Astrocyte (in vitro differentiated cells and primary cell): ENCODE measurements around the gene TLCD5. TPM values are rescaled to one million over a fixed set of nuclear protein-coding genes. Genes with fewer than 3 reads are reported as not detected.

Experiments
- DNase-seq: peaks from one replicate; pipeline ENCODE4 v3.0.0-alpha.2; 2010; ENCODE audit warnings: low read depth
- FAIRE-seq: peaks from 2 replicates; lab custom pipeline; 2011; peaks lifted over from hg19 to GRCh38; lab: Jason Lieb, UNC
- H2AFZ ChIP-seq: 2 replicates; pipeline ENCODE4 v1.6.0; 2012; ENCODE audit warnings: low read depth, low read length, inconsistent platforms
- H3K27ac ChIP-seq: 2 replicates; pipeline ENCODE4 v1.5.1; 2011; ENCODE audit warnings: low read depth, low read length, inconsistent platforms
- H3K27me3 ChIP-seq: 2 replicates; pipeline ENCODE4 v1.6.0; 2011; ENCODE audit warnings: low read length, inconsistent platforms; ENCODE audit not compliant: insufficient read depth
- H3K36me3 ChIP-seq: 2 replicates; pipeline ENCODE4 v1.5.1; 2011; ENCODE audit warnings: low read length, inconsistent platforms; ENCODE audit not compliant: insufficient read depth
- H3K4me1 ChIP-seq: 2 replicates; pipeline ENCODE4 v1.5.1; 2011; ENCODE audit warnings: low read length, inconsistent platforms; ENCODE audit not compliant: insufficient read depth
- H3K4me2 ChIP-seq: 2 replicates; pipeline ENCODE4 v1.6.0; 2012; ENCODE audit warnings: low read length, inconsistent platforms
- H3K4me3 ChIP-seq: 2 replicates; pipeline ENCODE4 v1.5.1; 2011; ENCODE audit warnings: low read depth, mild to moderate bottlenecking, low read length, inconsistent platforms; ENCODE audit not compliant: insufficient read depth
- H3K79me2 ChIP-seq: 2 replicates; pipeline ENCODE4 v1.6.0; 2012; ENCODE audit warnings: mild to moderate bottlenecking, low read length, inconsistent platforms; ENCODE audit not compliant: insufficient read depth
- H3K9ac ChIP-seq: 2 replicates; pipeline ENCODE4 v1.6.0; 2012; ENCODE audit warnings: mild to moderate bottlenecking, low read length, inconsistent platforms
- H3K9me3 ChIP-seq: 2 replicates; pipeline ENCODE4 v1.5.1; 2012; ENCODE audit warnings: low read depth, mild to moderate bottlenecking, low read length, inconsistent platforms; ENCODE audit not compliant: insufficient read depth
- H4K20me1 ChIP-seq: 2 replicates; pipeline ENCODE4 v1.6.0; 2012; ENCODE audit warnings: low read length, inconsistent platforms; ENCODE audit not compliant: insufficient read depth
- H3K27ac Mint-ChIP-seq: one replicate; pipeline ENCODE4 v1.8.0; 2021; ENCODE audit warnings: mild to moderate bottlenecking, mixed read lengths; ENCODE audit not compliant: unreplicated experiment
- H3K27me3 Mint-ChIP-seq: one replicate; pipeline ENCODE4 v1.8.0; 2021; ENCODE audit warnings: low read depth, mixed read lengths; ENCODE audit not compliant: unreplicated experiment
- H3K36me3 Mint-ChIP-seq: one replicate; pipeline ENCODE4 v1.8.0; 2021; ENCODE audit warnings: low read depth, mixed read lengths; ENCODE audit not compliant: unreplicated experiment
- H3K4me1 Mint-ChIP-seq: one replicate; pipeline ENCODE4 v1.8.0; 2021; ENCODE audit warnings: low read depth, mixed read lengths; ENCODE audit not compliant: unreplicated experiment
- H3K4me3 Mint-ChIP-seq: one replicate; pipeline ENCODE4 v1.8.0; 2021; ENCODE audit warnings: mild to moderate bottlenecking, moderate library complexity, mixed read lengths; ENCODE audit not compliant: unreplicated experiment
- H3K9me3 Mint-ChIP-seq: one replicate; pipeline ENCODE4 v1.8.0; 2021; ENCODE audit warnings: mild to moderate bottlenecking, mixed read lengths; ENCODE audit not compliant: unreplicated experiment
- CTCF ChIP-seq: IDR thresholded peaks from 2 replicates; pipeline ENCODE4 v1.5.1; 2011; ENCODE audit warnings: low read depth, mild to moderate bottlenecking, inconsistent platforms, low read length, moderate library complexity; ENCODE audit not compliant: insufficient read depth
- EZH2 ChIP-seq: IDR thresholded peaks from 2 replicates; pipeline ENCODE4 v1.6.1; 2012; ENCODE audit warnings: mild to moderate bottlenecking, low read length, inconsistent platforms; ENCODE audit not compliant: insufficient read depth
- total RNA-seq: library from RNA; stranded (reverse); gene quantifications from 2 replicates; pipeline ENCODE4 v1.2.1, GENCODE V29; 2021

TLCD5 gene
- total RNA-seq, 1 donor from 2014 or later = 9.5 TPM

- FAIRE-seq (no peak), DNase-seq (no peak)
- Histone ChIP-seq H3K4me3 (peak overlapping the region; percentile 92), H3K4me2 (peak overlapping the region; percentile 92), H3K36me3 (no peaks in the 10 kb centered on the region), H3K79me2 (peaks cover 53% of the 10 kb centered on the region), H3K27ac (peak overlapping the region; percentile 82), H3K27me3 (no peaks in the 10 kb centered on the region), H2AFZ (peak overlapping the region; percentile 29), H3K9me3 (no peaks in the 10 kb centered on the region), H3K4me1 (peaks cover 40% of the 10 kb centered on the region), H4K20me1 (peaks cover 48% of the 10 kb centered on the region), H3K9ac (peak overlapping the region; percentile 96)
- TF ChIP-seq EZH2 = no peak
- TF ChIP-seq CTCF = no peak
- H3K9me3 Mint-ChIP-seq = no peaks in the 10 kb centered on the region
- peaks cover 33% of the 10 kb centered on the region for H3K4me1 Mint-ChIP-seq
- peak overlapping the region; percentile 93 for H3K4me3 Mint-ChIP-seq
- peak overlapping the region; percentile 84 for H3K27ac Mint-ChIP-seq
- no peaks in the 10 kb centered on the region for H3K36me3 Mint-ChIP-seq
- no peaks in the 10 kb centered on the region for H3K27me3 Mint-ChIP-seq
Measured at GRCh38 chr11:120336641-120337354, 11.7 kb downstream of the TLCD5 start.

GRCh38 chr11:120337355-120338106, 12.4 kb downstream of the TLCD5 start:
- DNase-seq = no peak
- peaks cover 34% of the 10 kb centered on the region for H3K4me1 ChIP-seq
- H2AFZ ChIP-seq = no peak overlapping the region
- H3K27me3 ChIP-seq = no peaks in the 10 kb centered on the region
- H3K4me2 ChIP-seq = peak overlapping the region; percentile 92
- H3K9ac ChIP-seq = peak overlapping the region; percentile 96
- Mint-ChIP-seq H3K27me3 (no peaks in the 10 kb centered on the region), H3K36me3 (no peaks in the 10 kb centered on the region), H3K27ac (peak overlapping the region; percentile 84), H3K4me3 (peak overlapping the region; percentile 93), H3K9me3 (no peaks in the 10 kb centered on the region), H3K4me1 (peaks cover 34% of the 10 kb centered on the region)
- FAIRE-seq = peak; percentile 5
- H3K9me3 ChIP-seq = no peaks in the 10 kb centered on the region
- TF ChIP-seq CTCF = no peak
- TF ChIP-seq EZH2 = no peak
- H3K4me3 ChIP-seq = peak overlapping the region; percentile 92
- no peaks in the 10 kb centered on the region for H3K36me3 ChIP-seq
- H4K20me1 ChIP-seq = peaks cover 55% of the 10 kb centered on the region
- H3K27ac ChIP-seq = peak overlapping the region; percentile 82
- peaks cover 60% of the 10 kb centered on the region for H3K79me2 ChIP-seq
